Measurements from ENCODE around the gene M6PR.

M6PR gene

DNA sequence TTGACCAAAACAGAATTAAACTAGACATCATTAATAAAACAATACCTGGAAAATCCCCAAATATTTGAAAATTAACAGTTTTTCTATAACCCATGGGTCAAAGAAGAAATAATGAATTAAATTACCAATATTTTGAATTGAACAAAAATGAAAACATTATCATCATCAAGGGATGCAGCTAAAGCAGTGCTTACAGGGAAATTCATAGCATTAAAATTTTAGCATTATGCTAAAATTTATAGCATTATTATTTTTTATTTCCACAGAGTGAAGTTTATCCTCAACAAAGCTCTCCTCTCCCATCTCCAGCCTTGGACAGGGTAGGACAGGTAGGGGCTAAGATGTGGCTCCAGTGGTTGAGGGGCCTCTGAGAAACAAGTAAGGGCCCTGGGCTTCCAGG lies 19.3 kb upstream of the M6PR start:
- no peak for TF ChIP-seq ZBTB7A (IDR thresholded peaks at IDR 0.05; ENCODE audit: low read depth)
- no peak for TF ChIP-seq NFIC (IDR thresholded peaks at IDR 0.05)
- no peak for TF ChIP-seq TEAD4 (IDR thresholded peaks at IDR 0.05)
- TF ChIP-seq YY1 (IDR thresholded peaks at IDR 0.05; ENCODE audit: low read depth) = no peak
- TF ChIP-seq, protein P1, sequence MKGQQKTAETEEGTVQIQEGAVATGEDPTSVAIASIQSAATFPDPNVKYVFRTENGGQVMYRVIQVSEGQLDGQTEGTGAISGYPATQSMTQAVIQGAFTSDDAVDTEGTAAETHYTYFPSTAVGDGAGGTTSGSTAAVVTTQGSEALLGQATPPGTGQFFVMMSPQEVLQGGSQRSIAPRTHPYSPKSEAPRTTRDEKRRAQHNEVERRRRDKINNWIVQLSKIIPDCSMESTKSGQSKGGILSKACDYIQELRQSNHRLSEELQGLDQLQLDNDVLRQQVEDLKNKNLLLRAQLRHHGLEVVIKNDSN (IDR thresholded peaks at IDR 0.05) = no peak
- TF ChIP-seq FOXM1 (IDR thresholded peaks at IDR 0.05; ENCODE audit: borderline replicate concordance, low read depth) = no peak
- no peak for TF ChIP-seq TAF1 (IDR thresholded peaks at IDR 0.05; ENCODE audit: low read depth)
- no peak for TF ChIP-seq CREB1 (IDR thresholded peaks at IDR 0.05; ENCODE audit: low read depth)
- no peak for TF ChIP-seq MAX (IDR thresholded peaks at IDR 0.05)
- no peak for TF ChIP-seq EP300 (IDR thresholded peaks at IDR 0.05; ENCODE audit: borderline replicate concordance)
- TF ChIP-seq TCF12 (IDR thresholded peaks at IDR 0.05; ENCODE audit: low read depth) = no peak
- TF ChIP-seq RAD21 (IDR thresholded peaks at IDR 0.05; ENCODE audit: low read depth) = no peak

DNA sequence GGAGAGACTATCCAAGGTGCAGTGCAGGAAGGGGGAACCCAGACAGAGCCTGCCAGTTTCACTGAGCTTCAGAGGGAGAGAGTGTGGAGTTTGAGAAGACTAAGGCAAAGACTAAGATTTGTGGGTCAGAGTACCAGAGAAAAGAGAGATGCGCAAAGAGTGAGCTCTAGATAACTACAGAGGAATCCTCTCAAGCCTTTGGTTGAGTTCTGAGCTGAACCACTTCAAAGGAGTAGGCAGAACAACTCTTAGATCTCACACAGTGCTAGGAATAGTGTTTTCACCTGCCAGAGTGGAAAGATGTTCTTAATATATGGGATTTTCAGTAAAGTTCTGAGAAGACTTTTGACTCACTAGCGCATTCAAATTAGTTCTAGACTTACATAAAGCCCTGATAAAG lies 10.7 kb upstream of the M6PR start:
- no peak for TF ChIP-seq TEAD4 (IDR thresholded peaks at IDR 0.05)
- TF ChIP-seq YY1 (IDR thresholded peaks at IDR 0.05; ENCODE audit: low read depth) = no peak
- no peak for TF ChIP-seq MAX (IDR thresholded peaks at IDR 0.05)
- TF ChIP-seq, protein P2, sequence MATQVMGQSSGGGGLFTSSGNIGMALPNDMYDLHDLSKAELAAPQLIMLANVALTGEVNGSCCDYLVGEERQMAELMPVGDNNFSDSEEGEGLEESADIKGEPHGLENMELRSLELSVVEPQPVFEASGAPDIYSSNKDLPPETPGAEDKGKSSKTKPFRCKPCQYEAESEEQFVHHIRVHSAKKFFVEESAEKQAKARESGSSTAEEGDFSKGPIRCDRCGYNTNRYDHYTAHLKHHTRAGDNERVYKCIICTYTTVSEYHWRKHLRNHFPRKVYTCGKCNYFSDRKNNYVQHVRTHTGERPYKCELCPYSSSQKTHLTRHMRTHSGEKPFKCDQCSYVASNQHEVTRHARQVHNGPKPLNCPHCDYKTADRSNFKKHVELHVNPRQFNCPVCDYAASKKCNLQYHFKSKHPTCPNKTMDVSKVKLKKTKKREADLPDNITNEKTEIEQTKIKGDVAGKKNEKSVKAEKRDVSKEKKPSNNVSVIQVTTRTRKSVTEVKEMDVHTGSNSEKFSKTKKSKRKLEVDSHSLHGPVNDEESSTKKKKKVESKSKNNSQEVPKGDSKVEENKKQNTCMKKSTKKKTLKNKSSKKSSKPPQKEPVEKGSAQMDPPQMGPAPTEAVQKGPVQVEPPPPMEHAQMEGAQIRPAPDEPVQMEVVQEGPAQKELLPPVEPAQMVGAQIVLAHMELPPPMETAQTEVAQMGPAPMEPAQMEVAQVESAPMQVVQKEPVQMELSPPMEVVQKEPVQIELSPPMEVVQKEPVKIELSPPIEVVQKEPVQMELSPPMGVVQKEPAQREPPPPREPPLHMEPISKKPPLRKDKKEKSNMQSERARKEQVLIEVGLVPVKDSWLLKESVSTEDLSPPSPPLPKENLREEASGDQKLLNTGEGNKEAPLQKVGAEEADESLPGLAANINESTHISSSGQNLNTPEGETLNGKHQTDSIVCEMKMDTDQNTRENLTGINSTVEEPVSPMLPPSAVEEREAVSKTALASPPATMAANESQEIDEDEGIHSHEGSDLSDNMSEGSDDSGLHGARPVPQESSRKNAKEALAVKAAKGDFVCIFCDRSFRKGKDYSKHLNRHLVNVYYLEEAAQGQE (IDR thresholded peaks at IDR 0.05; ENCODE audit: low read depth) = no peak
- TF ChIP-seq EGR1 (IDR thresholded peaks at IDR 0.05) = no peak

GRCh38 chr12:8958066-8958465 lies 8.6 kb upstream of the M6PR start:
- TF ChIP-seq RAD21 (IDR thresholded peaks at IDR 0.05; ENCODE audit: low read depth) (no peak), TAF1 (IDR thresholded peaks at IDR 0.05; ENCODE audit: low read depth) (no peak)

- TF ChIP-seq FOXM1 (IDR thresholded peaks at IDR 0.05; ENCODE audit: borderline replicate concordance, low read depth) = no peak
- TF ChIP-seq EP300 (IDR thresholded peaks at IDR 0.05; ENCODE audit: borderline replicate concordance) = no peak
- no peak for TF ChIP-seq MAX (IDR thresholded peaks at IDR 0.05)
- TF ChIP-seq, protein P2 (IDR thresholded peaks at IDR 0.05; ENCODE audit: low read depth) = no peak
- TF ChIP-seq YY1 (IDR thresholded peaks at IDR 0.05; ENCODE audit: low read depth) = no peak
- TF ChIP-seq TAF1 (IDR thresholded peaks at IDR 0.05; ENCODE audit: low read depth) = no peak
- no peak for TF ChIP-seq CEBPB (IDR thresholded peaks at IDR 0.05)
- TF ChIP-seq CREB1 (IDR thresholded peaks at IDR 0.05; ENCODE audit: low read depth) = no peak
- TF ChIP-seq EGR1 (IDR thresholded peaks at IDR 0.05) = no peak
- TF ChIP-seq ZBTB7A (IDR thresholded peaks at IDR 0.05; ENCODE audit: low read depth) = no peak
- no peak for TF ChIP-seq RAD21 (IDR thresholded peaks at IDR 0.05; ENCODE audit: low read depth)
- TF ChIP-seq, protein P1 (IDR thresholded peaks at IDR 0.05) = no peak
- no peak for TF ChIP-seq TCF12 (IDR thresholded peaks at IDR 0.05; ENCODE audit: low read depth)
- TF ChIP-seq NFIC (IDR thresholded peaks at IDR 0.05) = no peak
Observed at GRCh38 chr12:8957561-8957960, 8.1 kb upstream of the M6PR start.

- TF ChIP-seq TCF12 (IDR thresholded peaks at IDR 0.05; ENCODE audit: low read depth) = no peak
- no peak for TF ChIP-seq ZBTB7A (IDR thresholded peaks at IDR 0.05; ENCODE audit: low read depth)
- no peak for TF ChIP-seq YY1 (IDR thresholded peaks at IDR 0.05; ENCODE audit: low read depth)
- TF ChIP-seq EGR1 (IDR thresholded peaks at IDR 0.05) = no peak
- TF ChIP-seq RAD21 (IDR thresholded peaks at IDR 0.05; ENCODE audit: low read depth) = no peak
- TF ChIP-seq TEAD4 (IDR thresholded peaks at IDR 0.05) = no peak
- no peak for TF ChIP-seq MAX (IDR thresholded peaks at IDR 0.05)
Observed at GRCh38 chr12:8956772-8957171, 7.3 kb upstream of the M6PR start.

GRCh38 chr12:8956073-8956472 lies 6.6 kb upstream of the M6PR start:
- TF ChIP-seq MAX (IDR thresholded peaks at IDR 0.05) = no peak
- no peak for TF ChIP-seq ZBTB7A (IDR thresholded peaks at IDR 0.05; ENCODE audit: low read depth)
- no peak for TF ChIP-seq CREB1 (IDR thresholded peaks at IDR 0.05; ENCODE audit: low read depth)
- TF ChIP-seq TAF1 (IDR thresholded peaks at IDR 0.05; ENCODE audit: low read depth) = no peak
- no peak for TF ChIP-seq YY1 (IDR thresholded peaks at IDR 0.05; ENCODE audit: low read depth)
- TF ChIP-seq NFIC (IDR thresholded peaks at IDR 0.05) = no peak
- TF ChIP-seq EGR1 (IDR thresholded peaks at IDR 0.05) = no peak
- TF ChIP-seq, protein P1 (IDR thresholded peaks at IDR 0.05) = no peak
- TF ChIP-seq RAD21 (IDR thresholded peaks at IDR 0.05; ENCODE audit: low read depth) = no peak
- TF ChIP-seq EP300 (IDR thresholded peaks at IDR 0.05; ENCODE audit: borderline replicate concordance) = no peak
